Right ventricle myocardium superior (tissue), 1 donor: Measurements from ENCODE around the gene RNLS. TPM values are rescaled to one million over a fixed set of nuclear protein-coding genes. Genes with fewer than 3 reads are reported as not detected.

Experiments used
- ATAC-seq: fragments of 200-7000 bp; cut with Tn5 transposase; one replicate; pipeline ENCODE4 v1.9.1; 2020; ENCODE audit warnings: mild to moderate bottlenecking; ENCODE audit not compliant: poor library complexity
- DNase-seq: peaks from one replicate; pipeline ENCODE4 v3.0.0-alpha.2; 2020
- intact Hi-C: fragments of 100-400 bp; cut with DNase I; formaldehyde crosslinking; loops from one replicate; pipeline ENCODE4 v1.11.2; 2022
- total RNA-seq: library from RNA; stranded (reverse); fragmentation: NEBNext Ultra II Directional; extraction: Animal tissue kit (Norgen Biotek cat#: 25700); gene quantifications from one replicate; pipeline ENCODE4 v1.2.1, GENCODE V29; 2021
- donor health status: DM: no; HTN: yes; CAD: no; lungs with severe emphysema.

Gene RNLS
- total RNA-seq, 1 donor from 2014 or later: 22.5 TPM

GRCh38 chr10:88461426-88461825, 121.7 kb downstream of the RNLS start:
- DNase-seq: no peak
- intact Hi-C loops: no loop called here
- ATAC-seq: no peak

DNA sequence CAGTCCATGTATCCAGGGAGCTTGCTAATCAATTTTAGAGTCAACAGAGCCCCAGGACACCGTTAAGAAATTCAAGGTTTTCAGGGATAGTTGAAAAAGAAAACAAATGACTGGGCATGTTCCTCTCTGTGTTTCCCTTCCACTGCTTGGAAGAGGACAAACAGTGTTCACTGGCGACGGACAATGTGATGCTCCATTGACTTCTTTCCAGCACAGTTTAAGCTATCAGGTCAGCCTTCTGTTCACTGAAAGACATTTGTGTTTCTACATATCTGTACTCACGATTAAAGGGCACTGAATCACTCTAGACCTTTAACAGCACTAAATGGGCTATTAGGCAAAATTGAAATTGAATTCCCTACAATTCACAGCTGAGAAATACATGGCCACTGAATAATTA, 123.6 kb downstream of the RNLS start:
- intact Hi-C loops: no loop called here
- DNase-seq (no peak), ATAC-seq (peak; percentile 25)

- no peak for ATAC-seq
- no peak for DNase-seq
- intact Hi-C loops: no loop called here
Measured at GRCh38 chr10:88458209-88458608, 124.9 kb downstream of the RNLS start.

DNA sequence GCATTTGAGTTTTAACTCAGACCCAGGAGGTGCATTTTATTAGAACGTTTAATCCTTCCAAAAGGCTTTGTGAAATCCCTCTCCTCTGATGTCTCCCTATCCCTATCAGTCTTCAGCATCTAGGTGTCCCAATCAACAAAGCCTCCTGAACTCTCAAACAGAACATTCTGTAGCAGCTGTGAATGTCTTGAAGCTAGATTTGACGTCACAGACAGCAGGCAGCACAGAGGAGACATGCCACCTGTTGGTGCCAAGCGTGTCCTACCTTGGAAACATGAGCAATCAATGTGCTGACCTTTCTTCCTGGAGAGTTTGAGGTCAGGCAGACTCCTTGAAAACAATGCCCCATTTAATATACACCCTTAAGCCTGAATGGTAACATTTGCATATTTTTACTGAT, 125.5 kb downstream of the RNLS start:
- intact Hi-C loops: no loop called here
- ATAC-seq: no peak

GRCh38 chr10:88456730-88457129, 126.4 kb downstream of the RNLS start:
- DNase-seq: no peak
- ATAC-seq: peak; percentile 50
- intact Hi-C loops: no loop called here

More for the DNA sequence above, 125.5 kb downstream of the RNLS start:
- DNase-seq: no peak

DNA sequence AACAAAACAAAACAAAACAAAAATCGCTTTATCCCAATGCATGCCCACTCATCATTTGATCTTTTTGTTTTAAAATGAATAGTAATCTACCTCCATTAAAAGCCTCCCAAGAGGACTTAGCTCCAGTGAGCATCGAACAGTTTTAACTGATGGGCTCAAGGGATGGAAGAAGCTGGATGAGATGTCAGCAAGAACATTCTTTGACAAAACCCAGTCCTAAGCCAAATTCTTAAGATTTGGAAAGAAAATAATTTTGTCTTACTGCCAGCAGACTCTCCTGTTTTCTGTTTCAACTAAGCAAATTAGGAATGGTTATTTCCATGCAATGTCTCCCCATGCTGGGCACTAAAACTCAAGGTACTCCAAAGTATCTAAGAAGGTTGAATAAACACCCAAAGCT, 127.3 kb downstream of the RNLS start:
- intact Hi-C loops: no loop called here
- DNase-seq (no peak), ATAC-seq (peak; percentile 78)

GRCh38 chr10:88450201-88450600, 132.9 kb downstream of the RNLS start:
- ATAC-seq: no peak
- intact Hi-C loops: no loop called here
- no peak for DNase-seq

GRCh38 chr10:88442716-88443115, 140.4 kb downstream of the RNLS start:
- ATAC-seq (peak; percentile 86), DNase-seq (no peak)

DNA sequence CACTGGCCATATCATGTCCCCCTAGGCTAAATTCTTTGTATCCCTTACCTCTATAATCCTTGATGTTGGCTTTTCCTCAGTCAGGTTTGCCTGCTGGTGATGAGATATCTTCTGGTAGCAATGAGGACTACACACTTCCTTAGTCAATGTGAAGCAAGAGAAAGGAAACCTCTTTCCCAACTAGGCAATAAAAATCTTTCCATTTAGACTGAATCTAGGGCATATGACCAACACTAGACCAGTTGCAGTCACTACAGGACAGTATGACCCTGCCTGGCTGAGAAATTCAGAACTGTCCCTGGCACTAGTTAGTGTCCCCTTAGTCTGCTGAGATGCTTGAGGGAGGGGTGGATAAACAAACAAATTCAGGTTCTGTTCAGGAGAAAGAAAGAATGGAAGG, 142.6 kb downstream of the RNLS start:
- no peak for DNase-seq
- intact Hi-C loops: no loop called here
- ATAC-seq: no peak

More at GRCh38 chr10:88442716-88443115, 140.4 kb downstream of the RNLS start:
- intact Hi-C loops: no loop called here

DNA sequence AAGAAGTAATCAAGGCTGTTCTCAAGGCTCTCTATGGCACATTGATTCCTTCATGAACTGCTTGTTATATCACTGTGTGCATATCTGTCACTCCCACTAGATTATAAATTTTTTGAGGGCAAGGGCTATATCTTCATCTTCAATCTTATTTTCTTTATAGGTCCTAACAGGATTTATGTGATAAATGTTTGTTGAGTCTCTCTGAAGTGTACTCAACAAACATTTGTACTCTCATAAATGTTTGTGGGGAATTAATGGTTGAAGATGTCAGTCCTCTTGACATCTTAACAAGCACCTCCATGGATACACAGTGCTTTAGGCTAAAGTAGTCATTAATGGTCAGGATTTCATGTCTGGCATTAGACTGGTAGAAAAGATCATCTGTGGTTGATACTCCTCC, 143.2 kb downstream of the RNLS start:
- DNase-seq (no peak), ATAC-seq (no peak)
- intact Hi-C loops: no loop called here

DNA sequence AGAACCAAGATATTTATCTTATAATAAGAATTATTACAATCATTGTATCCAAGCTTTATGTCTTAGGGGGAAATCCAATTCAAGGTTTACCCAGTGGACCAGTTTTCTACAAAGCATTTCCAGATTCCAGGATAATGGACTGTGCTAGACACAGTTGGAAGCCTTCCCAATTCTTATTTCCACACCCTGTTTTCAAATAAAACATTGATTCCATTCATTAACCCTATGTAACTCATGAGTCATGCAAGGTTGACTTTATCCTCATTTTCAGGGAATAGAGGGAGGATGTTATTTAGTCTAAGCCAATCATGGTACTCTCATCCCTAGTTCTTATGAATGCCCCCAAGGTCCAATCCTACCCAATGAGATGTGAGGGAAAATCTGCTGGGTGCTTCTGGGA, 145.7 kb downstream of the RNLS start:
- DNase-seq (no peak), ATAC-seq (no peak)
- intact Hi-C loops: no loop called here

GRCh38 chr10:88433565-88434186, 149.4 kb downstream of the RNLS start:
- intact Hi-C loops: no loop called here
- ATAC-seq: peak; percentile 53

GRCh38 chr10:88431103-88431502, 152.0 kb downstream of the RNLS start:
- ATAC-seq (no peak), DNase-seq (no peak)
- intact Hi-C loops: no loop called here

More at GRCh38 chr10:88433565-88434186, 149.4 kb downstream of the RNLS start:
- no peak for DNase-seq

DNA sequence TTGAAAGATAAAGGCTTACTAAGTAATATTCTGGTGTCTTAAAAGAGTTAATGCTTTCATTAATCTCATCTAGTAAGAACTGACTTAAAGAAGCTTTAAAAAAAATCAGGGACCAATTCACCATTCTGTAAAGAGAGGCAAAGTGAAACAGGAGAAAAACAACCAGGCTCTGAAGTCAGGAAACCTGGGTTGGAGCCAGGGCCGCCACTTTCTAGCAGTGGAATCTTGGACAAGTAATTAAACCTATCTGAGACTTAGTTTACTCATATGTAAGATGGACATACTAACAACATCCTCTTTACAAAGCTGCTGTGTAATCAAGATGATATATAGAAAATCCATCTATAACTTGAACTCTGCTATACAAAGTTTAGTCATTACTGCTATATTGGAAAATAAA, 154.1 kb downstream of the RNLS start:
- intact Hi-C loops: loop anchor here (10.0 kb wide), 1 partner anchor 106 kb away; no protein-coding TSS in a partner anchor
- no peak for DNase-seq
- no peak for ATAC-seq

GRCh38 chr10:88428442-88428841, 154.7 kb downstream of the RNLS start:
- no peak for DNase-seq
- intact Hi-C loops: loop anchor here (10.0 kb wide), 1 partner anchor 106 kb away; no protein-coding TSS in a partner anchor
- ATAC-seq: peak; percentile 58

DNA sequence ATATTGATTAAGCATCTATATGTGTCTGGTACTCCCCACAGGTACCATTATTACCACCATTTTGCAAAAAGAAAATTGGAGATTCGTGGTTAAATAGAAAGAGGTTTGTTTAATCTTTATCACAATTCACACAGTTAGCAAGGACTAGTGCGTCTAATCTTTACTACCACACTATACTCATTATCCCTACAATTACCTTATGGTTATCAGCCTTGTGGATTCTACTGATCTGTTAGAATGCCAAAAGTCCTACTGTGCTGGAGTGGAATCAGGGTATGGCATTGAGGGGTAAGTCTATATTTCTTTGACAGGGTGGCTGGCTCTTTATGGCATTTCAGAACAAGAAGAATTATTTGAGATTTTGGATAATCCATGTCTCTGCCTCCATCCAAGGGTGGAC, 156.1 kb downstream of the RNLS start:
- ATAC-seq (no peak), DNase-seq (no peak)
- intact Hi-C loops: loop anchor here (10.0 kb wide), 1 partner anchor 108 kb away; no protein-coding TSS in a partner anchor

DNA sequence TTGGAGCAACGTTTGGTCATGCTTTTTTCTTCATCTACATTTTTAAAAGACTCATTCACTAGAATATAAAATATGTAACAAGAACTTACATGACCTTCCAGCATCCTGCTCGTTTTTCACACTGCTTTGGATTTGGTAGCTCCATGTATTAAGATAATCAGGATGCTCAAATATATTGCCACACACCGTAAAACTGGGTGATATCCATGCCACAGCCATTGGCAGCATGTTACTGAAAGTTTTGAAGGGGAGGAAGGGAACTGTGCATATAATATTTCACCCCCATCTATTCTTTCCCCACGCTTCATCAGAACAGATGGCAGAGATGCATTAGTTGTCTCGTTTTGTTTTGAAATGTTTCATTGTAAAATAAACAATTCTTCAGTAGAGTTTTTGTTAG, 158.2 kb downstream of the RNLS start:
- intact Hi-C loops: loop anchor here (10.0 kb wide), 1 partner anchor 110 kb away; no protein-coding TSS in a partner anchor
- no peak for ATAC-seq
- DNase-seq: no peak

GRCh38 chr10:88423732-88424131, 159.4 kb downstream of the RNLS start:
- intact Hi-C loops: loop anchor here (10.0 kb wide), 1 partner anchor 111 kb away; no protein-coding TSS in a partner anchor
- ATAC-seq (no peak), DNase-seq (no peak)

DNA sequence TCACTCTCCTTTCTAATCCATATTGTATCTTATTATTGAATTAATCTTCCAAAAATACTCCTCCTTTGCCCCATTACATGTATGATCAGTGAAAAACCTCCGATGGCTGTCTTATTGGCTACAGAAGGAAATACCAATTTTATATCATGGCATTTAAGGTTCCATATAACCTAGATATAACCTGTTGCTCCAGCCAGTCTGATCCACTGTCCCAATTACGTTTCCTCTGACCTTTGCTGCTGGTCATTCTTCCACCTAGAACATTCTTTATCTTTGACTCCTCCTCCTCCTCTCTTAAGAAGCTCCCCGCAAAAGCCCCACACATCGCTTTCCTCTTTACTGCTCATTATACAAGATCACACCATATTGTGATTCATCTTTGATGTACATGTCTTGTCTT, 161.5 kb downstream of the RNLS start:
- intact Hi-C loops: loop anchor here (10.0 kb wide), 1 partner anchor 113 kb away; no protein-coding TSS in a partner anchor
- ATAC-seq (no peak), DNase-seq (no peak)

- no peak for DNase-seq
- intact Hi-C loops: no loop called here
- ATAC-seq: no peak
Measured at GRCh38 chr10:88418871-88419270, 164.2 kb downstream of the RNLS start.
